Epithelial cell of esophagus (primary cell): ENCODE data around the gene ZEB1.

Experiments
- DNase-seq: peaks from one replicate; pipeline ENCODE4 v3.0.0; 2010; ENCODE audit warnings: low read depth
- H3K4me3 ChIP-seq: 2 replicates; pipeline ENCODE4 v1.5.1; 2011; ENCODE audit warnings: mild to moderate bottlenecking, low read length, control low read depth
- CTCF ChIP-seq: IDR thresholded peaks from 2 replicates; pipeline ENCODE4 v1.5.1; 2011; ENCODE audit warnings: low read depth, mild to moderate bottlenecking, low read length, control low read depth, inconsistent platforms; ENCODE audit not compliant: insufficient read depth; ENCODE audit errors: missing control alignments

The ZEB1 gene

GRCh38 chr10:31508882-31509281, 189.9 kb downstream of the ZEB1 start:
- no peak for TF ChIP-seq CTCF
- DNase-seq, result no peak
- H3K4me3 ChIP-seq, result no peak overlapping the region

GRCh38 chr10:31509989-31510388, 191.0 kb downstream of the ZEB1 start:
- DNase-seq, result no peak
- no peak for TF ChIP-seq CTCF
- no peak overlapping the region for H3K4me3 ChIP-seq

GRCh38 chr10:31515116-31515515, 196.1 kb downstream of the ZEB1 start:
- TF ChIP-seq CTCF, result no peak
- no peak overlapping the region for H3K4me3 ChIP-seq
- DNase-seq, result no peak

- DNase-seq, result peak; percentile 20
- no peak overlapping the region for H3K4me3 ChIP-seq
- no peak for TF ChIP-seq CTCF
These were observed 196.9 kb downstream of the ZEB1 start for GRCh38 chr10:31515819-31516402.

GRCh38 chr10:31520986-31521831, 202.2 kb downstream of the ZEB1 start:
- no peak for TF ChIP-seq CTCF
- H3K4me3 ChIP-seq, result no peak overlapping the region
- DNase-seq, result no peak

GRCh38 chr10:31522820-31523219, 203.8 kb downstream of the ZEB1 start:
- no peak for TF ChIP-seq CTCF
- DNase-seq, result no peak
- no peak overlapping the region for H3K4me3 ChIP-seq

- DNase-seq, result no peak
- TF ChIP-seq CTCF, result no peak
- H3K4me3 ChIP-seq, result no peak overlapping the region
These were observed 205.4 kb downstream of the ZEB1 start for GRCh38 chr10:31524460-31524859.
